HL-60 (cell line): Measurements from ENCODE around the gene SYNPO.

Source experiments
- DNase-seq, 2 experiments: peaks; one replicate each; pipeline ENCODE4 v3.0.0-alpha.2; 2010 to 2020; ENCODE audit warnings: low read depth in 1 of 2, low spot score in 1 of 2
- H3K27ac ChIP-seq: fragments of 250-450 bp; sonication (Bioruptor Pico); replicated peaks from 2 replicates; pipeline ENCODE4 v1.5.1; 2020; ENCODE audit warnings: mild to moderate bottlenecking, moderate library complexity
- H3K27me3 ChIP-seq: fragments of 250-450 bp; sonication (Bioruptor Pico); 2 replicates; pipeline ENCODE4 v1.5.1; 2021; ENCODE audit warnings: mild to moderate bottlenecking, moderate library complexity; ENCODE audit not compliant: insufficient read depth, poor library complexity, severe bottlenecking
- H3K4me3 ChIP-seq: replicated peaks from 2 replicates; pipeline ENCODE4 v1.5.1; 2011; ENCODE audit warnings: mild to moderate bottlenecking, control low read depth, low read length; ENCODE audit not compliant: insufficient read depth
- GABPA ChIP-seq: IDR thresholded peaks from 2 replicates; pipeline ENCODE4 v1.6.1; 2012; ENCODE audit warnings: low read depth
- POLR2AphosphoS5 ChIP-seq: IDR thresholded peaks from 2 replicates; pipeline ENCODE4 v1.6.1; 2012; ENCODE audit warnings: low read depth
- SPI1 ChIP-seq: IDR thresholded peaks from 2 replicates; pipeline ENCODE4 v1.6.1; 2012; ENCODE audit warnings: low read depth, mild to moderate bottlenecking, borderline replicate concordance
- long read RNA-seq: library from polyadenylated mRNA; unstranded; transcript quantifications from one replicate; pipeline ENCODE4 v2.0.0, GENCODE V29; 2020
- TF ChIP-seq, protein P1 (sequence below): IDR thresholded peaks from 2 replicates; pipeline ENCODE4 v1.6.1; 2012; ENCODE audit warnings: low read depth; ENCODE audit not compliant: insufficient replicate concordance
- TF ChIP-seq, protein P2 (sequence below): IDR thresholded peaks from one replicate; pipeline ENCODE4 v1.5.1; 2011; ENCODE audit warnings: low read length, control low read depth, inconsistent platforms; ENCODE audit not compliant: insufficient read depth

Gene SYNPO, protein sequence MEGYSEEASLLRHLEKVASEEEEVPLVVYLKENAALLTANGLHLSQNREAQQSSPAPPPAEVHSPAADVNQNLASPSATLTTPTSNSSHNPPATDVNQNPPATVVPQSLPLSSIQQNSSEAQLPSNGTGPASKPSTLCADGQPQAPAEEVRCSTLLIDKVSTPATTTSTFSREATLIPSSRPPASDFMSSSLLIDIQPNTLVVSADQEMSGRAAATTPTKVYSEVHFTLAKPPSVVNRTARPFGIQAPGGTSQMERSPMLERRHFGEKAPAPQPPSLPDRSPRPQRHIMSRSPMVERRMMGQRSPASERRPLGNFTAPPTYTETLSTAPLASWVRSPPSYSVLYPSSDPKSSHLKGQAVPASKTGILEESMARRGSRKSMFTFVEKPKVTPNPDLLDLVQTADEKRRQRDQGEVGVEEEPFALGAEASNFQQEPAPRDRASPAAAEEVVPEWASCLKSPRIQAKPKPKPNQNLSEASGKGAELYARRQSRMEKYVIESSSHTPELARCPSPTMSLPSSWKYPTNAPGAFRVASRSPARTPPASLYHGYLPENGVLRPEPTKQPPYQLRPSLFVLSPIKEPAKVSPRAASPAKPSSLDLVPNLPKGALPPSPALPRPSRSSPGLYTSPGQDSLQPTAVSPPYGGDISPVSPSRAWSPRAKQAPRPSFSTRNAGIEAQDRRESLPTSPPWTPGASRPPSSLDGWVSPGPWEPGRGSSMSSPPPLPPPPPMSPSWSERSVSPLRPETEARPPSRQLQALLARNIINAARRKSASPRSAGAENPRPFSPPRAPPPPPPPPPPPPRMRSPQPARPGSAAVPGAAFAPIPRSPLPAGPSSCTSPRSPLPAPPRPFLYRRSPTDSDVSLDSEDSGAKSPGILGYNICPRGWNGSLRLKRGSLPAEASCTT
- long read RNA-seq, partial matches to known transcripts = 0 of 1 reads
- long read RNA-seq, other reads (novel, unspliced or antisense) = 1 of 1 reads

DNA sequence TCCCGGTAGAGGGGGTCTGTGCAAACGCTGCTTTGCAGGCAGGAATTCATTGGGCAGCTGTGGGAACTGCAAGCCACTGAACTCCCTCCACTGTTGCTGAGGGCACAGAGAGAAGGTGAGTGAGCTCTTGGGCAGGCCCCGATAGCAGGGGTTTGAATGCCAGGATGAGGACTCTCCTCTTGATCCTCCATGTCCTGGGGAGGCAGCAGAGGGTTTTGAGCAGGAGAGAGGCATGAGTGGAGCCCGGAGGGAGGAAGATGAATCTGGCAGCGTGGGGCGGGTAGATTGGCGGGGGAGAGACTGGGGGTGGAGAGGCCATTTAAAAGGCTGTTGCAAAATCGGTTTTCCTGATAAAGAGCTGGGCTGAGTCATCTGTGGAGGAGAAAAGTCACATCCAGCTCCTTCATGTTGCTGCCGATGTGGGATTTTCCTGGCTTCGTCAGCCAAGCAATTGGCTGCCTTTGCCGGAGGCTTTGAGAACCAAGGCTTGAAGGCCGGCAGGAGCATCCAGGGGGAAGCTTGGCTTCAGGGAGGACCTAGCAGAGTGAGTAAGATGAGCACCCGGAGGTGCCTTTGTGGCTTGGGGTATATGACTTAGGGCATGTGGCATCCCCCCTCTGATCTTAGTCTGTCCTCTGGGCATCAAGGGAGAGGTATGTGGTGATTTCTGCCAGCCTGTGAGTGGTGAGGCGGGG lies at the start of gene SYNPO:
Gene SYNPO, plus strand, starts transcription at position 350 of the 695 bp plus-strand sequence. CDS start 7,616 bp downstream, outside the sequence.
- Histone ChIP-seq H3K27me3 (peaks cover 2% of the 10 kb centered on the region), H3K4me3 (no peak within 1 kb of the TSS), H3K27ac (no peak within 1 kb of the TSS)
- DNase-seq = peak; percentile 18 to 24
- TF ChIP-seq POLR2AphosphoS5 (no peak), GABPA (no peak)
- TF ChIP-seq, protein P1, sequence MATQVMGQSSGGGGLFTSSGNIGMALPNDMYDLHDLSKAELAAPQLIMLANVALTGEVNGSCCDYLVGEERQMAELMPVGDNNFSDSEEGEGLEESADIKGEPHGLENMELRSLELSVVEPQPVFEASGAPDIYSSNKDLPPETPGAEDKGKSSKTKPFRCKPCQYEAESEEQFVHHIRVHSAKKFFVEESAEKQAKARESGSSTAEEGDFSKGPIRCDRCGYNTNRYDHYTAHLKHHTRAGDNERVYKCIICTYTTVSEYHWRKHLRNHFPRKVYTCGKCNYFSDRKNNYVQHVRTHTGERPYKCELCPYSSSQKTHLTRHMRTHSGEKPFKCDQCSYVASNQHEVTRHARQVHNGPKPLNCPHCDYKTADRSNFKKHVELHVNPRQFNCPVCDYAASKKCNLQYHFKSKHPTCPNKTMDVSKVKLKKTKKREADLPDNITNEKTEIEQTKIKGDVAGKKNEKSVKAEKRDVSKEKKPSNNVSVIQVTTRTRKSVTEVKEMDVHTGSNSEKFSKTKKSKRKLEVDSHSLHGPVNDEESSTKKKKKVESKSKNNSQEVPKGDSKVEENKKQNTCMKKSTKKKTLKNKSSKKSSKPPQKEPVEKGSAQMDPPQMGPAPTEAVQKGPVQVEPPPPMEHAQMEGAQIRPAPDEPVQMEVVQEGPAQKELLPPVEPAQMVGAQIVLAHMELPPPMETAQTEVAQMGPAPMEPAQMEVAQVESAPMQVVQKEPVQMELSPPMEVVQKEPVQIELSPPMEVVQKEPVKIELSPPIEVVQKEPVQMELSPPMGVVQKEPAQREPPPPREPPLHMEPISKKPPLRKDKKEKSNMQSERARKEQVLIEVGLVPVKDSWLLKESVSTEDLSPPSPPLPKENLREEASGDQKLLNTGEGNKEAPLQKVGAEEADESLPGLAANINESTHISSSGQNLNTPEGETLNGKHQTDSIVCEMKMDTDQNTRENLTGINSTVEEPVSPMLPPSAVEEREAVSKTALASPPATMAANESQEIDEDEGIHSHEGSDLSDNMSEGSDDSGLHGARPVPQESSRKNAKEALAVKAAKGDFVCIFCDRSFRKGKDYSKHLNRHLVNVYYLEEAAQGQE = no peak
- TF ChIP-seq, protein P2, sequence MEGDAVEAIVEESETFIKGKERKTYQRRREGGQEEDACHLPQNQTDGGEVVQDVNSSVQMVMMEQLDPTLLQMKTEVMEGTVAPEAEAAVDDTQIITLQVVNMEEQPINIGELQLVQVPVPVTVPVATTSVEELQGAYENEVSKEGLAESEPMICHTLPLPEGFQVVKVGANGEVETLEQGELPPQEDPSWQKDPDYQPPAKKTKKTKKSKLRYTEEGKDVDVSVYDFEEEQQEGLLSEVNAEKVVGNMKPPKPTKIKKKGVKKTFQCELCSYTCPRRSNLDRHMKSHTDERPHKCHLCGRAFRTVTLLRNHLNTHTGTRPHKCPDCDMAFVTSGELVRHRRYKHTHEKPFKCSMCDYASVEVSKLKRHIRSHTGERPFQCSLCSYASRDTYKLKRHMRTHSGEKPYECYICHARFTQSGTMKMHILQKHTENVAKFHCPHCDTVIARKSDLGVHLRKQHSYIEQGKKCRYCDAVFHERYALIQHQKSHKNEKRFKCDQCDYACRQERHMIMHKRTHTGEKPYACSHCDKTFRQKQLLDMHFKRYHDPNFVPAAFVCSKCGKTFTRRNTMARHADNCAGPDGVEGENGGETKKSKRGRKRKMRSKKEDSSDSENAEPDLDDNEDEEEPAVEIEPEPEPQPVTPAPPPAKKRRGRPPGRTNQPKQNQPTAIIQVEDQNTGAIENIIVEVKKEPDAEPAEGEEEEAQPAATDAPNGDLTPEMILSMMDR = no peak

DNA sequence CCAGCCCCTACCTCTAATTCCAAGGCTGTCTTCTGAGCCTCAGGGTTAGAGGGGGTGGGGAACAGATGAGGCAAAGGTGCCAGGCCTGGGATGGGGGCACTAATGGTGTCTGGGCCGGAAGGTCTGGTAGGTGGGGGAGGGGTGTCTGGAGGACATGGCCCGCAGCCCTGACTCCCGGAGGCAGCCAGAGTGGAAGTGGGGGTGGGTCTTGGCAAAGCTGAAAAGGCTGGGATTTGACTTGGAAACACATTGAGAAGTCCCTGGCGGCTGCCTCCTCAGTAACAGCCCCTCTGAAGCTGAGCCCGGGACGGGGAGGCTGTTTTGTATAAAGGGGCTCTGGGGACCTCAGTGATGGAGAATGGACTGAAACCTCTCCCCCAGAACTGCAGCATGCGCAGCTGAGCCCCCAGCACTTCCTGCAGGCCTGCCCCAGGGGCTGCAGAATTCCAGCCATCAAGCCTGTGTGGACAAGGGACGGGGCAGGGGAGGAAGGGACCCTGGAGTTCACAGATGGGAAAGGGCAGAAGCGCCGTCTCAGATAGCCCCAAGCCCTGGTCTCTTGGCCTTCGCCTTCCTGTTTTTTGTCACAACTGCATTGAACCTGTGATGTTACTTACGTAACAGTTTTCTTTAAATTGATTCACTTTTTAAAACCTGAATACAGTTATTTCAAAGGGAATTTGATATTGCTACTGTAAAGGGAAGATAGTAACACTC lies 49.3 kb upstream of the SYNPO start:
- TF ChIP-seq POLR2AphosphoS5 = no peak
- TF ChIP-seq SPI1 = no peak
- TF ChIP-seq, protein P2 = no peak
- no peak for TF ChIP-seq GABPA
- TF ChIP-seq, protein P1 = no peak
- DNase-seq = no peak
- Histone ChIP-seq H3K4me3 (no peak overlapping the region), H3K27me3 (no peaks in the 10 kb centered on the region), H3K27ac (no peak overlapping the region)

DNA sequence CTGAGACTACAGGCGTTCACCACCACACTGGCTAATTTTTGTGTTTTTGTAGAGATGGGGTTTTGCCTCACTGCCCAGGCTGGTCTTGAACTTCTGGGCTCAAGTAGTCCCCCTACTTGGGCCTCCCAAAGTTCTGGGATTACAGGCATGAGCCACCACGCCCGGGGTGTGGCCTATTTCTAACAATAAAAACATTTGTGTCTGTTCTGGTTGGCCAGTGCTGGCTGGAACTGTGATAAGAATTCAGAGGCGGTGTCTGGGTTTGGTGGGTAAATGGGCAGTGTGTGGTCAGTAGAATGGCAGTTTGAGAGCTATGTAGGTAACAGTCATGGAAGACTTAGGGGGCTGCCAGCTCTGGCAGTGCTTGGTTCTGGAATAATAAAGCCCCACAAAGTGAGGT lies 46.9 kb upstream of the SYNPO start:
- Histone ChIP-seq H3K4me3 (no peak overlapping the region), H3K27ac (no peak overlapping the region), H3K27me3 (no peaks in the 10 kb centered on the region)
- DNase-seq = no peak
- TF ChIP-seq, protein P1 = no peak
- TF ChIP-seq, protein P2 = no peak
- TF ChIP-seq POLR2AphosphoS5 = no peak
- TF ChIP-seq SPI1 = no peak
- TF ChIP-seq GABPA = no peak
